HepG2 (cell line): ENCODE measurements around the gene RRP36. TPM values are rescaled to one million over a fixed set of nuclear protein-coding genes. Genes with fewer than 3 reads are reported as not detected.

Experiments used
- DPF2 ChIP-seq: sonication (generic); formaldehyde crosslinking; IDR thresholded peaks from 2 replicates; pipeline ENCODE4 v1.4.0; 2020; ENCODE audit warnings: mild to moderate bottlenecking, low read depth, missing genetic modification reagents, borderline replicate concordance
- NKX3-1 ChIP-seq: sonication (generic); formaldehyde crosslinking; IDR thresholded peaks from 2 replicates; pipeline ENCODE4 v1.5.0; 2020; ENCODE audit warnings: missing genetic modification reagents
- YY1 ChIP-seq: IDR thresholded peaks from 2 replicates; pipeline ENCODE4 v1.6.1; 2011; ENCODE audit warnings: low read length, low read depth, moderate library complexity, mild to moderate bottlenecking; ENCODE audit not compliant: insufficient read depth, insufficient replicate concordance
- ZKSCAN1 ChIP-seq: fragments of 150-350 bp; IDR thresholded peaks from 2 replicates; pipeline ENCODE4 v1.6.1; 2014; ENCODE audit warnings: low read length
- ZNF558 ChIP-seq: sonication (generic); formaldehyde crosslinking; IDR thresholded peaks from 2 replicates; pipeline ENCODE4 v1.9.0; 2022; ENCODE audit warnings: mild to moderate bottlenecking, missing genetic modification reagents, borderline replicate concordance
- ZNF576 ChIP-seq: sonication (generic); formaldehyde crosslinking; IDR thresholded peaks from 2 replicates; pipeline ENCODE4 v1.4.0; 2020; ENCODE audit warnings: mild to moderate bottlenecking, missing genetic modification reagents
- ZNF770 ChIP-seq: sonication (generic); formaldehyde crosslinking; IDR thresholded peaks from 2 replicates; pipeline ENCODE4 v1.5.0; 2020; ENCODE audit warnings: mild to moderate bottlenecking, missing genetic modification reagents
- ZNF781 ChIP-seq: sonication (generic); formaldehyde crosslinking; IDR thresholded peaks from 2 replicates; pipeline ENCODE4 v1.5.1; 2020; ENCODE audit warnings: borderline replicate concordance, mild to moderate bottlenecking, missing genetic modification reagents; ENCODE audit errors: not compliant biosample characterization
- ZNF83 ChIP-seq: sonication (generic); formaldehyde crosslinking; IDR thresholded peaks from 2 replicates; pipeline ENCODE4 v1.4.0; 2020; ENCODE audit warnings: missing genetic modification reagents, mild to moderate bottlenecking, borderline replicate concordance
- polyA plus RNA-seq, 8 experiments: library from polyadenylated mRNA; depleted of rRNA in 3 of 8; stranded (reverse) in 7 of 8; unstranded in 1 of 8; fragments of >200 nt; fragmentation: Illumina TruSeq in 4 of 8; extraction: Trizol in 4 of 8; gene quantifications; 2 replicates each; pipeline versions ENCODE4 v1.2.1 to v1.2.3, GENCODE V29; 2011 to 2016; ENCODE audit warnings: low read depth in 4 of 8, missing spikeins in 1 of 8, mixed read lengths in 1 of 8; ENCODE audit not compliant: insufficient read depth in 1 of 8
- total RNA-seq, 5 experiments: library from RNA; depleted of rRNA; stranded (reverse); fragments of >200 nt; fragmentation: Illumina TruSeq; extraction: Trizol; gene quantifications; 2 replicates each; pipeline ENCODE4 v1.2.3, GENCODE V29; 2016; ENCODE audit warnings: low read depth in 1 of 5

The RRP36 gene
- total and polyA plus RNA-seq, 2 of the 13 experiments (the other 11 are each of a cell fraction or from before 2014, with no cell fraction given) = 29.5 to 144 TPM

- TF ChIP-seq ZNF770 (peak; percentile 82; the same call in 1 of the 2 replicates), YY1 (peak; percentile 97), ZKSCAN1 (peak; percentile 39; the same call in 1 of the 2 replicates), ZNF576 (CRISPR knock-in tag) (no peak), NKX3-1 (CRISPR knock-in tag) (peak; percentile 59; the same call in 1 of the 2 replicates), DPF2 (CRISPR knock-in tag) (no peak; the same call in 1 of the 2 replicates), ZNF83 (no peak), ZNF781 (CRISPR knock-in tag) (no peak), ZNF558 (no peak)
- TF ChIP-seq, all 625 proteins: peak for 260
Observed at GRCh38 chr6:43059168-43060033, 38.0 kb downstream of the RRP36 start, which contains the start of the genes KLC4 and MRPL2 (continued).
